OCI-LY7 (cell line): ENCODE data around the gene ENG. TPM values are rescaled to one million over a fixed set of nuclear protein-coding genes. Genes with fewer than 3 reads are reported as not detected.

ENCODE experiments used
- BruUV-seq: library from RNA; stranded (reverse); fragments of 400-500 nt; replicated peaks from 2 replicates; lab custom pipeline; 2021; lab: Mats Ljungman, UMichigan
- CTCF ChIA-PET: fragments of 300-600 bp; sonication (Branson Sonifier 250); formaldehyde crosslinking; loops from one replicate; lab custom pipeline; 2022; ENCODE audit warnings: antibody characterized with exemption; ENCODE audit not compliant: unreplicated experiment; lab: Charles Lee
- POLR2A ChIA-PET: fragments of 300-600 bp; sonication (Branson Sonifier 250); formaldehyde crosslinking; loops from one replicate; lab custom pipeline; 2022; ENCODE audit warnings: antibody characterized with exemption; lab: Charles Lee
- DNase-seq: peaks from one replicate; pipeline ENCODE4 v3.0.0-alpha.2; 2015; ENCODE audit warnings: low spot score
- H2AFZ ChIP-seq: fragments of 200-600 bp; sonication (generic), shearing (Covaris generic); 2 replicates; pipeline ENCODE4 v1.6.1; 2014; ENCODE audit warnings: mild to moderate bottlenecking, antibody characterized with exemption, low read length, moderate library complexity
- H3K27ac ChIP-seq: fragments of 200-600 bp; sonication (generic); 2 replicates; pipeline ENCODE4 v1.5.1; 2014; ENCODE audit warnings: mixed run types, low read depth, mild to moderate bottlenecking, moderate library complexity, low read length, inconsistent platforms; ENCODE audit not compliant: poor library complexity, severe bottlenecking
- H3K36me3 ChIP-seq: fragments of 200-600 bp; sonication (generic); 2 replicates; pipeline ENCODE4 v1.6.1; 2014; ENCODE audit warnings: mild to moderate bottlenecking, antibody characterized with exemption, low read length, moderate library complexity, mixed read lengths; ENCODE audit not compliant: insufficient read depth
- H3K4me1 ChIP-seq: fragments of 200-600 bp; sonication (generic); 2 replicates; pipeline ENCODE4 v1.5.1; 2014; ENCODE audit warnings: mild to moderate bottlenecking, low read length; ENCODE audit not compliant: insufficient read depth, poor library complexity, severe bottlenecking
- H3K4me2 ChIP-seq: fragments of 200-600 bp; sonication (generic); 2 replicates; pipeline ENCODE4 v1.6.1; 2014; ENCODE audit warnings: mild to moderate bottlenecking, low read length
- H3K4me3 ChIP-seq: fragments of 200-600 bp; sonication (generic); 2 replicates; pipeline ENCODE4 v1.5.1; 2014; ENCODE audit warnings: mild to moderate bottlenecking, low read depth, low read length; ENCODE audit not compliant: poor library complexity, severe bottlenecking
- H3K79me2 ChIP-seq: fragments of 200-600 bp; sonication (generic); 2 replicates; pipeline ENCODE4 v1.6.1; 2016; ENCODE audit warnings: low read depth, mild to moderate bottlenecking, low read length, moderate library complexity, mixed read lengths; ENCODE audit not compliant: insufficient read depth
- H3K9me2 ChIP-seq: fragments of 200-600 bp; sonication (generic); 2 replicates; pipeline ENCODE4 v1.6.1; 2016; ENCODE audit warnings: mild to moderate bottlenecking, low read length, mixed read lengths; ENCODE audit not compliant: insufficient read depth
- H3K9me3 ChIP-seq: fragments of 200-600 bp; sonication (generic); 2 replicates; pipeline ENCODE4 v1.6.1; 2014; ENCODE audit warnings: mild to moderate bottlenecking, mixed run types, low read length, mixed read lengths
- H4K20me1 ChIP-seq: fragments of 200-600 bp; sonication (generic); 2 replicates; pipeline ENCODE4 v1.6.1; 2014; ENCODE audit warnings: mild to moderate bottlenecking, antibody characterized with exemption, low read length, moderate library complexity, mixed read lengths; ENCODE audit not compliant: insufficient read depth
- CTCF ChIP-seq: fragments of 200-600 bp; sonication (generic); conservative IDR thresholded peaks from 2 replicates; pipeline ENCODE4 v1.5.1; 2014; ENCODE audit warnings: mild to moderate bottlenecking, antibody characterized with exemption, low read length, moderate library complexity, mixed read lengths
- EZH2phosphoT487 ChIP-seq: fragments of 200-600 bp; sonication (generic); IDR thresholded peaks from 2 replicates; pipeline ENCODE4 v1.6.1; 2018; ENCODE audit warnings: low read depth, borderline replicate concordance, mild to moderate bottlenecking, mixed run types, antibody characterized with exemption, low read length, moderate library complexity, mixed read lengths
- intact Hi-C: fragments of 100-400 bp; cut with micrococcal nuclease; formaldehyde crosslinking; loops from one replicate; pipeline ENCODE4 v1.10.0; 2022; ENCODE audit not compliant: unreplicated experiment
- total RNA-seq, 2 experiments: library from RNA; depleted of rRNA in 1 of 2; stranded (reverse); fragments of >200 nt in 1 of 2; shearing (Covaris generic) in 1 of 2; gene quantifications; 2 replicates each; pipeline ENCODE4 v1.2.3, GENCODE V29; 2014 to 2022

The ENG gene
- total RNA-seq, 2 experiments from 2014 or later: not detected

GRCh38 chr9:127860260-127860659, 5.8 kb upstream of the ENG start:
- POLR2A ChIA-PET: no interaction called here

GRCh38 chr9:127858041-127858512, 3.6 kb upstream of the ENG start:
- no peaks in the 10 kb centered on the region for H3K79me2 ChIP-seq
- no peak for TF ChIP-seq CTCF
- TF ChIP-seq EZH2phosphoT487: no peak
- CTCF ChIA-PET: no interaction called here
- POLR2A ChIA-PET: no interaction called here
- no peak overlapping the region for H3K4me3 ChIP-seq
- no peak overlapping the region for H3K4me2 ChIP-seq
- no TSS peak for BruUV-seq
- no peak overlapping the region for H3K27ac ChIP-seq
- no peaks in the 10 kb centered on the region for H3K36me3 ChIP-seq
- no peaks in the 10 kb centered on the region for H4K20me1 ChIP-seq
- H3K4me1 ChIP-seq: peaks cover 14% of the 10 kb centered on the region
- DNase-seq: no peak
- H2AFZ ChIP-seq: no peak overlapping the region
- no peaks in the 10 kb centered on the region for H3K9me3 ChIP-seq
- no peaks in the 10 kb centered on the region for H3K9me2 ChIP-seq
- intact Hi-C loops: no loop called here

More at GRCh38 chr9:127860260-127860659, 5.8 kb upstream of the ENG start:
- intact Hi-C loops: no loop called here
- no peak overlapping the region for H3K4me3 ChIP-seq
- H2AFZ ChIP-seq: no peak overlapping the region
- no peaks in the 10 kb centered on the region for H3K79me2 ChIP-seq
- TF ChIP-seq CTCF (no peak), EZH2phosphoT487 (no peak)
- H3K4me2 ChIP-seq: no peak overlapping the region
- H3K36me3 ChIP-seq: no peaks in the 10 kb centered on the region
- H3K27ac ChIP-seq: no peak overlapping the region
- H3K9me2 ChIP-seq: no peaks in the 10 kb centered on the region
- no peak for DNase-seq
- BruUV-seq: no TSS peak
- no peaks in the 10 kb centered on the region for H3K9me3 ChIP-seq
- CTCF ChIA-PET: interaction anchor here (0.5 to 1.1 kb wide), 2 partner anchors 10 to 126 kb away, joined by 3 read pairs; partner anchors contain the start of gene TOR2A
- H3K4me1 ChIP-seq: peaks cover 19% of the 10 kb centered on the region
- H4K20me1 ChIP-seq: no peaks in the 10 kb centered on the region

GRCh38 chr9:127857278-127857677, 2.8 kb upstream of the ENG start:
- Histone ChIP-seq H3K4me1 (peaks cover 10% of the 10 kb centered on the region), H3K79me2 (no peaks in the 10 kb centered on the region), H3K9me2 (no peaks in the 10 kb centered on the region), H3K27ac (no peak overlapping the region), H3K9me3 (no peaks in the 10 kb centered on the region), H3K36me3 (no peaks in the 10 kb centered on the region), H3K4me2 (no peak overlapping the region), H3K4me3 (no peak overlapping the region), H4K20me1 (no peaks in the 10 kb centered on the region), H2AFZ (no peak overlapping the region)
- ChIA-PET POLR2A (no interaction called here), CTCF (no interaction called here)
- intact Hi-C loops: no loop called here
- no peak for TF ChIP-seq CTCF
- DNase-seq: no peak
- no TSS peak for BruUV-seq
